GM18526 (cell line): Measurements from ENCODE around the gene DYNLT2.

Experiments
- POLR2A ChIP-seq: IDR thresholded peaks from 3 replicates; pipeline ENCODE4 v1.6.1; 2011; ENCODE audit not compliant: insufficient read length; ENCODE audit errors: extremely low read depth

The DYNLT2 gene

DNA sequence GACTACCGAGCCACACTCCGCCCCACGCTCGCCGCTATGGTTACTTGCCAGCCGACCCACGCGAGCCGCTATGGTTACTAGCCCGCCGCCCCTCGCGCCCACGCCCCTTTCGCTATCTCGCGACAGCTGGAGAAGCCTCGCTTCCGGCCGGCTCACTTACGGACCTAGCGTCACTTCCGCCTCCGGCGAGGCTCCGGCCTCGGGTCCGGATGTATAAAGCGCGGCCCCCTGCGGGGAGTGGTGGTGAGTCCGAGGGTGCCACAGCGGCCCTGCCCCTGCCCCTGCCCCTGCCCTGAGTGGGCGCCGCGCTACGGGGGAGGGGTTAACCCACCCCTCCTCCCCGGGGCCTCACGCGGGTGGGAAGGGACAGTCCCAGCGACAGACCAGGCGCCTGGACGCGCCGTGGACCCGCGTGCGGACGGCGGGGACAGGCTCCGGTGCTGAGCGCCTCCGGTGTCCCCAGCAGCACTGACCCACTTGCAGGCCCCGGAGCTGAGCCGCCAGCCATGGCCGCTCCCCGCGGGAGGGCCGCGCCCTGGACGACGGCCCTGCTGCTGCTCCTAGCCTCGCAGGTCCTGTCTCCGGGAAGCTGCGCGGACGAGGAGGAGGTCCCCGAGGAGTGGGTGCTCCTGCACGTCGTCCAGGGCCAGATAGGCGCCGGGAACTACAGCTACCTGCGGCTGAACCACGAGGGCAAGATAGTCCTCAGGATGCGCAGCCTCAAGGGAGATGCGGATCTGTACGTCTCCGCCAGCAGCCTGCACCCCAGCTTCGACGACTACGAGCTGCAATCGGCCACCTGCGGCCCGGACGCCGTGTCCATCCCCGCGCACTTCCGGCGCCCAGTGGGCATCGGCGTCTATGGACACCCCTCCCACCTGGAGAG lies 49.2 kb downstream of the DYNLT2 start, which contains the start of the genes C6orf120 and WDR27:
TSS of gene C6orf120 (plus strand) at position 173 of the 886 bp plus-strand sequence. CDS start at position 507, 334 bp downstream.
TSS of gene WDR27 (minus strand) at position 76 of the 886 bp plus-strand sequence. CDS start 13,024 bp downstream, outside the sequence.
- TF ChIP-seq POLR2A: peak; percentile 81

- no peak for TF ChIP-seq POLR2A
Observed at GRCh38 chr6:169701311-169701953, 49.9 kb downstream of the DYNLT2 start.

GRCh38 chr6:169700296-169700695 lies 51.1 kb downstream of the DYNLT2 start:
- no peak for TF ChIP-seq POLR2A

DNA sequence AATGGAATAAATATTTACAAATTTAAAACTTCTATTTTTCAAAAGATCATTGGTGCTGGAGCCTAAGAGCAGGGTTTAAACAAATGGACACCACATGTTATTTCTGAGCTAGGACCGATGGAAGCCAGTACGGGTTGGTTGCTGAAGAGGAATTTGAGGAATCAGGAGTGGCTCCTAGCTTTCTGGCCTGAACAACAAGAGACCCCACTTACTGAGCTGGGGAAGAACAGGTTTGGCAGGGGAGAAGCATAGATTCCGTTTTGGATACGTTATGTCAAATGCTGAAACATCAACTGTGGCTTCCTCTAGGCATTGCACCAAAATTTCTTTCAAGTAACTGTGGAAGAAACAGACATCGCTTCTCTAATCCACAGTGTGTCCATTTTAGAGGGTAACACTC lies 56.2 kb downstream of the DYNLT2 start:
- TF ChIP-seq POLR2A: no peak

DNA sequence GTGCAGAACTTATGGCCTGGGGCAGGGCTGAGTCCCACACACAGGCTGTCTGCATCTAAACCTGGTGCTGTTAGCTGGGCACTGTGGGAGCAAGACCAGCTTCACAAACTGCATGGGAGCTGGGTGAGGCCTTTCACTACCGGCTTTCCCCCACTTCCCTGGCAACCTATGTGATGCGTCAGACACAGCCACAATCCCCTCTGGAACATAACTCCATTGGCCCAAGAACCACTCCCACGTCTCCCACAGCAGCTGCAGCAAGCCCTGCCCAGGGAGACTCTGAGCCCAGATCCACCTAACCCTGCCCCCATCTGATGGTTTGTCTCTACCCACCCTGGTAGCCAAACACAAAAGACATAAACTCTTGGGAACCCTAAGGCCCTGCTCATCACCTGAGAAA lies 58.9 kb downstream of the DYNLT2 start:
- no peak for TF ChIP-seq POLR2A

GRCh38 chr6:169691260-169691659 lies 60.1 kb downstream of the DYNLT2 start:
- TF ChIP-seq POLR2A: no peak
